Measurements from ENCODE around the gene LBHD1.
A peak's percentile ranks its signal among the peaks of the same experiment; 100 is the strongest.
"Not testable (repeated sequence)": the region's sequence is repeated elsewhere in the genome, so short reads cannot be mapped to it uniquely, and the experiment has no call there.

LBHD1 gene

DNA sequence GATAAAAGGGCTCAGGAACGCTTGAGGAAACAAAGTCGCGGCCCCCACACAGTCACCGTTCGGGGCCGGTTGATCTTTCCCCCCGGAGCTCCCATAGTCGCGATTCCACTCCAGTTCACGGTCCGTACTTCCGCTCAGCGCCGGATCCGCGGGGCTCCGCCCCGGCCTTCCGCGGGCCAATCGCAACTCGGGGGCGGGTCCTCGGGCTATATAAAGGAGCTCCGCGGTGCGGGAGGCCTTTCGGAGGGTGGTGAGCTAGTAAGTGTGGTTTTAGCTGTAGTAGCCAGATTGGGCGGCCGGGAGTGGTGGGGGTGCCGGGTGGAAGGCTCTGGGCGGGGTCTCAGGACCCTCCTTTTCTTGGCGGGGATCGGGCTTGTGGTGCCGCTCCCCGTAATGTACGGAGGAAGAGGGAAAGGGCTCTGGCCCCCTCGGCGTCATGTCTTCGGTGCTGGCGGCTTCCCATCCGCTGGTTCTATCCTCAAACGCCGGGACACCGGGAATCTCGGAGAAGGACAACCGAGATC lies 6.9 kb downstream of the LBHD1 start, which contains the start of the genes C11orf98 and CSKMT:
TSS of gene C11orf98 (minus strand) at position 136 of the 524 bp plus-strand sequence. CDS start at position 95, 41 bp downstream.
TSS of gene CSKMT (plus strand) at position 238 of the 524 bp plus-strand sequence. CDS start 568 bp downstream, outside the sequence.
- DNase-seq (ENCODE audit: low spot score) = peak; percentile 94

DNA sequence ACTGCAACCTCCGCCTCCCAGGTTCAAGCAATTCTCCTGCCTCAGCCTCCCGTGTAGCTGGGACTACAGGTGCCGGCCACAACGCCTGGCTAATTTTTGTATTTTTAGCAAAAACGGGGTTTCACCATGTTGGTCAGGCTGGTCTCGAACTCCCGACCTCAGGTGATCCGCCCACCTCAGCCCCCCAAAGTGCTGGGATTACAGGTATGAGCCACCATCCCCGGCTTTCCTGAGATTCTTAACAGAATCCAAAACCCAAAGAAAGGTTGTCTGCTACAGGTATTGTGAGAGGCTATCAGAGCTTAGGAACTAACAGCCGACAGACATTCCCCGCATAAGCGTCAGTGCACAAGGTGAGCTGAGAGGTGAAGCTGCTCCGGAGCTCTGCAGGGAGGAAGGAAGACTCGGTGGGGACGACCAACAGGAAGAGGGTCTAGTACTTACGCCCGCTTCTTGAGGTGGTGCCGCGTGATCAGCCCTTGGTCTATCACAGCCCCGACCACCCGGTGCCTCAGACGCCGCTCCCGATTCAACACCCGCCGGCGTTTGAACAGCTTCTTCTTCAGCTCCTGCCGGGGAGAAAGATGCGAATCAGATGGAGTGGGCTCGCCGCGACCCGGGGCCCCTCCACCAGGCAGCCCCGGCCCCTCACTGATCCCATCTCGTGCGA lies 7.5 kb downstream of the LBHD1 start:
- DNase-seq (ENCODE audit: low spot score) = peak; percentile 86

GRCh38 chr11:62656796-62657429 lies 15.2 kb downstream of the LBHD1 start:
- DNase-seq (ENCODE audit: low spot score) = no peak

DNA sequence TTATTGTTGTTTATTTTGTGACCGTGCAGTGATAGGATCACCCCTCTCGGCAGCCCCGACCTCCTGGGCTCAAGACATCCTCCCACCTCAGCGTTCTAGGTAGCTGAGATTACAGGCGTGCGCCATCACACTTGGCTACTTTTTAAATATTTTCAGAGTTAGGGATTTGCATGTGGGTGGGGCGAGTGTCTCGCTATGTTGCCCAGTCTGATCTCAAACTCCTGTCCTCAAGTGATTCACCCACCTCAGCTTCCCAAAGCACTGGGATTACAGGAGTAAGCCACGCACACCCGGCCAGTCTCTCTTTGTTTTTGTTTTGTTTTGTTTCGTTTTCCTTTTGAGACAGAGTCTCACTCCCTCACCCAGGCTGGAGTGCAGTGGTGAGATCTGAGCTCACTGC lies 17.8 kb downstream of the LBHD1 start:
- DNase-seq (ENCODE audit: low spot score) = no peak

- DNase-seq (ENCODE audit: low spot score) = no peak
Observed at GRCh38 chr11:62652161-62653006, 19.7 kb downstream of the LBHD1 start.

GRCh38 chr11:62650283-62650682 lies 21.8 kb downstream of the LBHD1 start:
- DNase-seq (ENCODE audit: low spot score) = not testable (repeated sequence)

DNA sequence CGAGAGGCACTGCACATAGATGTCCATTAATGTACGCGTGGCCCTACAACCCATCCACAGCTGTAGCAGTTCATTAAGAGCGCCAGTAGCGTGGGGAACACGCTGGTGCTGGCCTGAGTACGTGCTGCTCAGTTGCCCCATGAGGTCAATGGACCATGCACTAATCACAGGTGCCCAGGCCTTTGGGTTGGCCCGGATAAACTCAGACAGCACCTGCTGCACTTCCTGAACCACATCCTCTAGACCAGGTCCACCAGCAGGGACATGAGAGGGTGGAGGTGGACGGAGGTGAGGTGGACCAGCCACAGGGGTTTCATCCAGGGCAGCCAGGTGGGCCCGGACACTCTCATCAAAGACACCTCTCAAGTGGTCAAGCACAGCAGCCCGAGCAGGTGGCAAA lies 22.6 kb downstream of the LBHD1 start:
- DNase-seq (ENCODE audit: low spot score) = no peak

DNA sequence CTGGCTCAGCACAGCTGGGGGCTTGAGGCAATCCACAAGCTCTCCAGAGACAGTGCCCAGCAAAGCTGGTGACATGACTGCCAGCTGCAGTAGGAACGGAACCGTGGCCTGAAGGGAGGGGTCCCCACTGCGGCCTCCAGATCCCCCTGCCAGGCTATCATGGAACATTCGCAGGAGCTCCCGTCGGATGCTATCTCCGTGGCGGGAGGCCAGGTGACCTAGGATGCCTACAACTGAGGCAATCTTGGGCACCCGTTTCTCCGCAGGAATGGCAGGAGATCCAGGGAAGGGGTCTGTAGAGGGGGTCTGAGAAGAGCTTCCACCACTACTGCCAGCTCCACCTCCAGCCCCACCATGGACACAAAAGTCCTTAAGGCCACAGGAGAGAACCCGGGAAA lies 23.1 kb downstream of the LBHD1 start:
- DNase-seq (ENCODE audit: low spot score) = no peak

GRCh38 chr11:62648185-62648966 lies 23.7 kb downstream of the LBHD1 start:
- no peak for DNase-seq (ENCODE audit: low spot score)

DNA sequence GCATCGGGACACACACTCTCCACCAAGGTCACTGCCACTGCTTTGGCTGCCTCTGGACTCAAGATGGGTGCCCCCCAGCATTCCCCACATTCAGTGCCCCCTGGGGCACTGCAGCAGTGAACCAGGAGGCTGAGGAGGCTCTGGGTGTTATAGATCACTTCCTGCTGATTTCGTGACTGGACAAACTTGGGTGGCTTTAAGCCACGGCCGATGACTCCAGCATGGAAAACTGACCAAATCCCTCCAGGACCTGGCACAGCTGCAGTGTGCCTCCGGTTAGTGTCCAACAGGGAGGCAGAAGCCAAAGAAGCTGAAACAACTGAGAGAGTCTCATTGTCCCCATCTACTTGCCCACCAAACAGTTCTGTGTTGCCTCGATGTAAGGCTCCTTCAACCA lies 24.5 kb downstream of the LBHD1 start:
- no peak for DNase-seq (ENCODE audit: low spot score)

DNA sequence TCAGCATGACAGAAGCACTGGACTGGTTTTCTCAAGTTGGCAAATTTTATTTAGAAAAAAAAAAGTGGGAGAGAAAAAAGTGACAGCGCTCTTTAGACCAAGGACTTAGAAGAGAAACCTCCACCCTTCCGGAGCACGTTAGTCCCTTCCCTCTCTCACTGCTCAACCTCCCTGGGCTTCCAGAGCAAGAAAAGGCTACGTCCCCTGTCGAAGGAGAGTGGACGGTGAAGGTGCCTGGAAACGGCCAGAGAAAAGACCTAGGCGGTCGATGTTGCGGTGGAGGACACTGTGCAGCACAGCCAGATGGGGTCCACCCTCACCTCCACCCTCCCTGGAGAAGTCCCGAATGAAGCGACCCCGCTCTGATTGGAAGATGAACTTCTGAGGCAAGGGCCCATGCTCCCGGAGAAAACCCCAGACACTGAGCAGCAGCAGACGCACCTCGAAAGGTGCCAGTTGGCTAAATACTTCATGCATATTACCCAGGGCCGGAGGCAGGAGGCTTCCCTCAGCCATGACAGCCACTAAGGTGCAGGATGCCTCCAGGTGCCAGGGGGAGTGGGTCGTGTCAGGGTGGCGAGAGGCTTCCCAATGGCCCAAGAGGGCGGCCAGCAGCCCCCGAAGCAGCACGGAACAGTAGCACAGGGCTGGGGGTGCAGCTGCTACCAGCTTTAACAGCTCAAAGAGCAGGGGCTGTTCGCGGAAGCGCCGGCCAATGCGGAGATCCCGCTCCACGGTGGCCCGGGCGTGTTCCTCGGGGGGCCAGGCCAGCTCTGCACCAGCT lies 25.1 kb downstream of the LBHD1 start:
- DNase-seq (ENCODE audit: low spot score) = no peak

- peak; percentile 98 for DNase-seq (ENCODE audit: low spot score)
Observed at GRCh38 chr11:62645946-62646824, 25.9 kb downstream of the LBHD1 start, which contains the start of gene GANAB. Gene GANAB, minus strand, starts transcription at chr11:62646613. Its CDS starts 14 bp downstream, at chr11:62646599.

DNA sequence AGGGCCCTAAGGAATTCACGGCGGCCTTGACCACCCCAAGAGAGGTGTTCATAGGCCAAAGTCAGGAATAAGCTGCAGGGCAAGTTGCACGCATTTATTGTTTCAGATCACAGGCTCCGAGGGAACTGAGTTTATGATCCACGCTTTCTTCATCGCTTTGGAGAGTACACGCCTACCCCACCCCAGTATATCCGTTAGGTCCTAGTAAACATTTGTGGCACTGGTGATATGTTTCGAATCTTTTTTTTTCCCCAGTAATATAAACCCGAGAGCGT lies 26.5 kb downstream of the LBHD1 start:
- DNase-seq (ENCODE audit: low spot score) = no peak

DNA sequence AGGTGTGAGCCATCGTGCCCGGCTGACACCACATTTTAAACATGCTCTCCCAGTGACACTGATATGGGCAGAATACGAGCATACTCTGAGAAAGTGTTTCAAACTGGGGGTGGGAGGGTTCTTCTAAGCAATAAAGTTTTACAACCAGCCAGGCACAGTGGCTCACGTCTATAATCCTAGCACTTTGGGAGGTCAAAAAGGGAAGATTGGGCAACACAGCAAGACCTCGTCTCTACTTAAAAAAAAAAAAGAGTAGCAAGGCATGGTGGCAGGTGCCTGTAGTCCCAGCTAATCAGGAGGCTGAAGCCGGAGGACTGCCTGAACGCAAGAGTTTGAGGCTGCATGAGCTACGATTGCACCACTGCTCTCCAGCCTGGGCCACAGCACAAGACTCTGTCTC lies 27.8 kb downstream of the LBHD1 start:
- DNase-seq (ENCODE audit: low spot score) = no peak

GRCh38 chr11:62632492-62632891 lies 39.6 kb downstream of the LBHD1 start:
- no peak for DNase-seq (ENCODE audit: low spot score)

DNA sequence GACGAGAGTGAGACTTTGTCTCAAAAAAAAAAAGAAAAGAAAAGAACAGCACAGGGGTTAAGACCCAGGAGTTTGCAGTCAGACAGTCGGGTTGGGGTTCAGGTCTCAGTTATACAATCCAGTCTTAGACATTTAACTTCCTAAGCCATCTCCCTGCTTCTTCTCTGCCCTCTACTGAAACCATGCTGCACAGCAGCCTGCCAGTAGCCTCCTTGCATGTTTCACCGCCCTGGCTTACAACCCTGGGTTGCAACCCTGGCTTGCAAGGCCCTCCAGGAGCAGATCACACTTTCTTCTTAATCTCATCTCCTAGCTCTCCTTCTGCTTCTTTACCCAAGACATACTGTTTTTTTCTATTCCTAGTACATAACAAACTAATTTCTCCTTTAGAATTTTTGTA lies 44.4 kb downstream of the LBHD1 start:
- DNase-seq (ENCODE audit: low spot score) = no peak

DNA sequence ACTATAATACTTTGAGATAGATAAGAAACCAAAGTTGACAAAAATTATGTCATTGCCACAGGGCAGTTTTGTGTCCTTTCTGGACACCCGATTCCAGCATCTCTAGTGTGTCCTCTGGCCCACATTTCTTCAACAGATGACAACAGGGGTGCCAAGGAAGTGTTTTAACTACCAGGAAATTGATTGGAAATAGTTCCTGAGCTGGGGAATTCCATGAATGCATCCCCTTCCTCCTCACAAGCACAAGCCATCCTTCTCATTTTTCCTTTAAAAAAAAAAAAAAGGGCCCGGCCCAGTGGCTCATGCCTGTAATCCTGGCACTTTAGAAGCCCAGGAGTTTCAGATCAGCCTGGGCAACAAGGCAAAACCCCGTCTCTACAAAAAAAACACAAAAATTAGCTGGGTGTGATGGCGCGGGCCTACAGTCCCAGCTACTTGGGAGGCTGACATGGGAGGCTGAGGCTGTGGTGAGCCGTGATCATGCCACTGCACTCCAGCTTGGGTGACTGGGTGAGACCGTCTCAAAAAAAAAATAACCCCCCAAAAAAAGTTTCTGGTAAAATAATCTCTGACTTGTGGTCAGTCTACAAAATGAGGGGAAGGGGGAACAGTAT lies 49.5 kb downstream of the LBHD1 start:
- no peak for DNase-seq (ENCODE audit: low spot score)

DNA sequence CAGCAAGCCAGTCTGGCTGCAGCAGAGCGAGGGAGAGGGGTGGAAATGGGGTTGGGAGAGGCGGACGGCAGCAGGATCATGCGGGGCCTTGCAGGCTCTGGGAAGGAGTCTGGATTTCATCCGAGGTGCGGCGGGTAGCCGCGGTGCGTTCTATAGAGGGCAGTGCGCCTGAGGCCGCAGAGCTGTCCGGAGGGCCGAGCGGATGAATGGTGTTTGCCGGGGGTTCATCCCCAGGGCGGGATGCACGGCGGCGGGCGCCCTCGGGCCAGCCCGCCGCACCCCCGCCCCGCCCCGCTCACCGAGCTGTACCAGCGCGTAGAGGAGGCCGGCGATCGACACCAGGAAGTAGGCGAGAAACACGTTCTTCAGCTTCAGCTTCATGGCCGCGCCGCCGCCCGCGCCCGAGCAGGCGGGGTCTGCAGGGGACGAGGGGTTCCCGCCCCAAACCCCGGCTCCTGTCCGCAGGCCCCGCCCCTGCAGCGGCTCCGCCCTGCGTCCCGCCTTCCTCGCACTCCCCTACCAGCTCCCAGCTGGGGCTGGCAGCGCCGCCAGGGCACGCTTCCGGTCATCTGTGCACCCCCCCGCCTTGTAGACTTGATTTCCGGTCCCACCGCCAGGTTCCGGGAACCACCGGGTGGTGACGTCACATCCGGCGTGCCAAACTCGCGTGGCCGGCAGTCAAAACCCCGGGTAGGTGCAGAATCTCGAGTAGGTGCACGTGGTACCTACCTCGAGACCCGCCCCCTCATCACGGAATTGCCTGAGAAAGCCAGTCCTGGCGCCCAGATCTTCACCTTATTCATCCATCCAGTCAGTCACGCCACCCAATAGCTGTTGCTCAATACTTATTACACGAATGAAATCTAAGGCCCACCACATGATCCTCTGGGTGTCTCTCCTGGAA lies 50.2 kb downstream of the LBHD1 start, which contains the start of gene B3GAT3:
TSS of gene B3GAT3 (minus strand) at position 420 of the 904 bp plus-strand sequence. CDS start at position 381, 39 bp downstream.
- DNase-seq (ENCODE audit: low spot score) = peak; percentile 99
